ENCODE measurements around the gene HOXA7. TPM values are rescaled to one million over a fixed set of nuclear protein-coding genes. Genes with fewer than 3 reads are reported as not detected.

The HOXA7 gene
- total RNA-seq, 1 experiment from 2014 or later = 5.1 TPM

GRCh38 chr7:27107391-27108381, 48.8 kb downstream of the HOXA7 start:
- DNase-seq (ENCODE audit: low read depth) = no peak
- in situ Hi-C loops (cut with HindIII; ENCODE audit: low pct_unique_long_range_greater_than_20kb, low sequenced_read_pairs) = no loop called here

GRCh38 chr7:27106901-27107240, 49.6 kb downstream of the HOXA7 start:
- in situ Hi-C loops (cut with HindIII; ENCODE audit: low pct_unique_long_range_greater_than_20kb, low sequenced_read_pairs) = no loop called here
- DNase-seq (ENCODE audit: low read depth) = no peak

DNA sequence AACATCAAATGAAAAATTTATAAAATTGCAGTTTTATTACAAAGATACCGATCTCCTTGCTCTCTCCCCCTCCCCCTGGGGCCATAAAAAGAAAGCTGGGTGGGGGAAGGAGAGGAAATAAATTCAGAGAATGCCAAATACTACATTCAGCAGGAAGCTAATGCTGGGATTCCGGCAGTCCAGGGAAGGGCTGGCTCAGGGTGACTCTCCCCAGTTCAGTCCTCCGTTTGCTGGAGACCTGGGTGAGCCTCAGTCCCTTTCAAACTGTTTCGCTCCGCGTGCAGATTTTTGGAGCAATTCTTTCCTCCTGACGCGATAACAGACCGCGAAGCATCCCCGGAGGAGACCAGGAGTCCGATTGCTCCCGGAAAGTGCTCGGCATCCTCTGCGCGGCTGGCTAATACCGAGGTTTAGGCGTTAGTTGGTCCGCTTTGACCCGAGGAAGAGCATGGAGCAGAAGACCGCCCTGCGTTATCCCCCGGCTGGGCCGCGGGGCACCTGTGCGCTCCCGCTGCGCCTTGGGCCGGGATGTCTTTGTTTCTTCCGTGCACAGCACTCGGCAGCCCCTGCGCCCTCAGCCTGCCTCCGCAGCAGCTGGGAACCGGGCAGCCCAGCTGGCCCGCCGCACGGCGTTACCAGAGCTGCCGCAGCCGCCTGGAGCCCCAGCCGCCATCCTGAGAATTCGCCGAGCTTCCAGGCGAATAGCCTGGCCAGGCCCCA, 50.1 kb downstream of the HOXA7 start:
- in situ Hi-C loops (cut with HindIII; ENCODE audit: low pct_unique_long_range_greater_than_20kb, low sequenced_read_pairs) = no loop called here
- DNase-seq (ENCODE audit: low read depth) = no peak

GRCh38 chr7:27105301-27106031, 51.0 kb downstream of the HOXA7 start:
- in situ Hi-C loops (cut with HindIII; ENCODE audit: low pct_unique_long_range_greater_than_20kb, low sequenced_read_pairs) = no loop called here
- DNase-seq (ENCODE audit: low read depth) = no peak

DNA sequence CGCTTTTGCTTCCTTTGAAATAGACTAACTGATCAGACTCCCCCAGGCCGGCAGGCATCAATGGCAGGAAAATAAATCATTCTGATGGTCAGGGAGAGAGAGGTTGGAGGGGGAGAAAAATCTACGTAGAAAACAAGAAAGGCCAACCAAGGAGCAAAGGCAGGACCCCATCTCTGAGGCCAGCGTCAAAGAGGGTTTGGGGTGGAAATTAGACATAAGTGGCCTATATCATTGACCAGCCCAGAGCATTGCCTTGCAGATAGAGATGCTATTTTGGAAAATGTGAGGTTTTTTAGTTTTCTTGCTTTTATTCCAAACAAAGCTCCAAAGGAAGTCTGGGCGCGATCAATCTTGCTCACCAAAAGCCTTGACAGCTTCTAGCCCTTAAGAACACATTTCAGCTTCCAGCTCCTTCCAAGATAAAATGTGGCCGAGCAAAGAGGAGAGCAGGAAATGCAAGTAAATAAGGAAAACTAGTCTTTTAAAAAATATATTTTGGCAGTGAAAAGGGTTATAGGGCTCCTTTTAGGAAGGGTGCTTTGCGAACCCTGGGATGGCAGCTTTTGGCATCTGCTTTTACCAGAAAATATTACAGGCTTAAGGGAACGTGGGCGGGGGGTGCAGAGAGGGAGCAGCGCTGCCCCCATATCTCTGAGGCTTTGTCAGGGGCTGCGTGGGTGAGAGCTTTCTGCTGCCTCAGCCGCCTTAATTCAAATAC, 52.0 kb downstream of the HOXA7 start:
- no peak for DNase-seq (ENCODE audit: low read depth)
- in situ Hi-C loops (cut with HindIII; ENCODE audit: low pct_unique_long_range_greater_than_20kb, low sequenced_read_pairs) = no loop called here

Other genes starting within 250 kb of the HOXA7 start
- gene HOXA1, start 60.7 kb downstream of the HOXA7 start, total RNA-seq (2014; rRNA removed; shearing (Covaris generic); ENCODE audit: low replicate concordance) = 0.38 and 3.9 TPM in 2 replicates
- gene HOXA2, start 54.0 kb downstream of the HOXA7 start, total RNA-seq (2014; rRNA removed; shearing (Covaris generic); ENCODE audit: low replicate concordance) = 0.30 TPM in 1 of 2 replicates, not detected in the other
- gene HOXA4, start 25.9 kb downstream of the HOXA7 start, total RNA-seq (2014; rRNA removed; shearing (Covaris generic); ENCODE audit: low replicate concordance) = 5.6 and 10.3 TPM in 2 replicates
- 53.0 and 130 TPM in 2 replicates for gene HOXA5, start 13.0 kb downstream of the HOXA7 start, total RNA-seq (2014; rRNA removed; shearing (Covaris generic); ENCODE audit: low replicate concordance)
- 0.96 and 1.2 TPM in 2 replicates for gene HOXA6, start 8.9 kb downstream of the HOXA7 start, total RNA-seq (2014; rRNA removed; shearing (Covaris generic); ENCODE audit: low replicate concordance)
- gene HOXA3, start 4.1 kb downstream of the HOXA7 start, total RNA-seq (2014; rRNA removed; shearing (Covaris generic); ENCODE audit: low replicate concordance) = 3.3 and 32.9 TPM in 2 replicates
- 46.9 and 62.2 TPM in 2 replicates for gene HOXA9, start 8.9 kb upstream of the HOXA7 start, total RNA-seq (2014; rRNA removed; shearing (Covaris generic); ENCODE audit: low replicate concordance)
- 22.1 and 31.5 TPM in 2 replicates for gene HOXA10, start 17.6 kb upstream of the HOXA7 start, total RNA-seq (2014; rRNA removed; shearing (Covaris generic); ENCODE audit: low replicate concordance)
- gene HOXA11, start 28.6 kb upstream of the HOXA7 start, total RNA-seq (2014; rRNA removed; shearing (Covaris generic); ENCODE audit: low replicate concordance) = not detected in 2 replicates
- gene HOXA13, start 43.4 kb upstream of the HOXA7 start, total RNA-seq (2014; rRNA removed; shearing (Covaris generic); ENCODE audit: low replicate concordance) = 0.70 and 1.2 TPM in 2 replicates
- gene EVX1, start 86.1 kb upstream of the HOXA7 start, total RNA-seq (2014; rRNA removed; shearing (Covaris generic); ENCODE audit: low replicate concordance) = not detected in 2 replicates